Epithelial cell of proximal tubule (primary cell): ENCODE measurements around the gene PBX1. TPM values are rescaled to one million over a fixed set of nuclear protein-coding genes. Genes with fewer than 3 reads are reported as not detected.
"Not testable (repeated sequence)": the region's sequence is repeated elsewhere in the genome, so short reads cannot be mapped to it uniquely, and the experiment has no call there.

Experiments
- DNase-seq: peaks from one replicate; pipeline ENCODE4 v3.0.0-alpha.2; 2011; ENCODE audit warnings: low read depth
- H3K4me3 ChIP-seq: 2 replicates; pipeline ENCODE4 v1.5.1; 2011; ENCODE audit warnings: low read depth, mild to moderate bottlenecking, low read length
- CTCF ChIP-seq: conservative IDR thresholded peaks from 2 replicates; pipeline ENCODE4 v1.5.1; 2012; ENCODE audit warnings: low read depth, mild to moderate bottlenecking, low read length
- total RNA-seq: library from RNA; depleted of rRNA; stranded (reverse); fragments of >200 nt; gene quantifications from 2 replicates; pipeline ENCODE4 v1.2.3, GENCODE V29; 2015

Gene PBX1
- total RNA-seq, 1 donor from 2014 or later, result 3.0 TPM

GRCh38 chr1:164647211-164647610, 88.2 kb downstream of the PBX1 start:
- TF ChIP-seq CTCF, result no peak
- H3K4me3 ChIP-seq, result no peak overlapping the region
- DNase-seq, result no peak

- no peak for DNase-seq
- H3K4me3 ChIP-seq, result no peak overlapping the region
- TF ChIP-seq CTCF, result no peak
These were observed 89.7 kb downstream of the PBX1 start for GRCh38 chr1:164648636-164649035.

GRCh38 chr1:164649146-164649545, 90.2 kb downstream of the PBX1 start:
- DNase-seq, result no peak
- no peak overlapping the region for H3K4me3 ChIP-seq
- no peak for TF ChIP-seq CTCF

GRCh38 chr1:164650531-164650930, 91.5 kb downstream of the PBX1 start:
- TF ChIP-seq CTCF, result no peak
- no peak overlapping the region for H3K4me3 ChIP-seq
- no peak for DNase-seq

GRCh38 chr1:164651351-164651951, 92.5 kb downstream of the PBX1 start:
- TF ChIP-seq CTCF, result no peak
- DNase-seq, result peak; percentile 68
- H3K4me3 ChIP-seq, result no peak overlapping the region

- not testable (repeated sequence) for H3K4me3 ChIP-seq, DNase-seq
These were observed 94.0 kb downstream of the PBX1 start for GRCh38 chr1:164652969-164653368.

GRCh38 chr1:164653705-164654104, 94.7 kb downstream of the PBX1 start:
- TF ChIP-seq CTCF, result no peak
- no peak overlapping the region for H3K4me3 ChIP-seq
- no peak for DNase-seq
